Measurements from ENCODE around the gene PARPBP. TPM values are rescaled to one million over a fixed set of nuclear protein-coding genes. Genes with fewer than 3 reads are reported as not detected.

PARPBP gene
- total and polyA plus RNA-seq, 2 experiments from 2014 or later: 37.3 to 44.8 TPM

GRCh38 chr12:102197789-102198188 is 77.8 kb downstream of the PARPBP start, which contains the start of gene PMCH:
Gene PMCH, minus strand, starts transcription at chr12:102197833. Its CDS starts 63 bp downstream, at chr12:102197770.
- no peaks in the 10 kb centered on the region; the same call in 1 of the 2 replicates for H3K36me3 ChIP-seq (ENCODE audit: insufficient read depth)
- no peak within 1 kb of the TSS for H3K27ac ChIP-seq (ENCODE audit: low read depth)
- no peaks in the 10 kb centered on the region for H3K27me3 ChIP-seq (ENCODE audit: insufficient read depth)
- H3K4me3 Mint-ChIP-seq: no peak within 1 kb of the TSS
- no peak for DNase-seq (ENCODE audit: low spot score)
- H3K4me2 ChIP-seq: no peak within 1 kb of the TSS
- no peaks in the 10 kb centered on the region for H3F3A ChIP-seq (replicated peaks; ENCODE audit: low read depth)
- H3K36me3 Mint-ChIP-seq (ENCODE audit: low read depth): peaks cover 3% of the 10 kb centered on the region; the same call in 2 of the 3 replicates
- H4K20me1 ChIP-seq (replicated peaks; ENCODE audit: insufficient read depth): no peaks in the 10 kb centered on the region
- no peak within 1 kb of the TSS for H2AFZ ChIP-seq
- no peak for ATAC-seq
- TF ChIP-seq NANOG (IDR thresholded peaks at IDR 0.05; ENCODE audit: borderline replicate concordance): no peak
- TF ChIP-seq POLR2AphosphoS5 (IDR thresholded peaks at IDR 0.05; ENCODE audit: low read depth): no peak
- TF ChIP-seq EZH2phosphoT487 (IDR thresholded peaks at IDR 0.05; ENCODE audit: unreplicated experiment): no peak
- no peak for TF ChIP-seq ZNF331 (CRISPR knock-in tag; IDR thresholded peaks at IDR 0.05; ENCODE audit: low read depth)
- TF ChIP-seq JUNB (IDR thresholded peaks at IDR 0.05; ENCODE audit: unreplicated experiment): no peak
- TF ChIP-seq ZNF114 (CRISPR knock-in tag; IDR thresholded peaks at IDR 0.05): no peak
- TF ChIP-seq EZH2 (IDR thresholded peaks at IDR 0.05; ENCODE audit: low read depth, unreplicated experiment): no peak
- no peak for TF ChIP-seq CTCF (conservative IDR thresholded peaks at IDR 0.05; ENCODE audit: low read depth in 2 of 2)
- TF ChIP-seq CREB1 (CRISPR knock-in tag; IDR thresholded peaks at IDR 0.05; ENCODE audit: low read depth): no peak
- no peak for TF ChIP-seq ETS1 (IDR thresholded peaks at IDR 0.05)
- no peak for TF ChIP-seq REST (IDR thresholded peaks at IDR 0.05; ENCODE audit: unreplicated experiment)
- no peak for TF ChIP-seq ZNF462 (CRISPR knock-in tag; IDR thresholded peaks at IDR 0.05)
- no peak for TF ChIP-seq STAT1 (IDR thresholded peaks at IDR 0.05; ENCODE audit: unreplicated experiment)
- no peaks in the 10 kb centered on the region for H3K9me2 ChIP-seq (ENCODE audit: insufficient read depth)
- H3K79me2 ChIP-seq (replicated peaks; ENCODE audit: insufficient read depth): no peaks in the 10 kb centered on the region
- no peaks in the 10 kb centered on the region for H3K4me1 Mint-ChIP-seq
- no peaks in the 10 kb centered on the region for H3K4me1 ChIP-seq (ENCODE audit: insufficient read depth)
- no peak within 1 kb of the TSS for H3K27ac Mint-ChIP-seq
- no peak within 1 kb of the TSS for H3K4me3 ChIP-seq
- H3K9me3 Mint-ChIP-seq: no peaks in the 10 kb centered on the region
- peaks cover 2% of the 10 kb centered on the region for H3K27me3 Mint-ChIP-seq (ENCODE audit: insufficient read depth, low read depth, poor library complexity)

All from GM23338 (cell line).